GM18505 (cell line): ENCODE measurements around the gene GNB1L.
"Not testable (repeated sequence)": the region's sequence is repeated elsewhere in the genome, so short reads cannot be mapped to it uniquely, and the experiment has no call there.

Source experiments
- ATAC-seq: cut with Tn5 transposase; IDR thresholded peaks from one replicate; pipeline ENCODE4 v1.9.1; 2021; ENCODE audit not compliant: unreplicated experiment
- POLR2A ChIP-seq: IDR thresholded peaks from 4 replicates; pipeline ENCODE4 v1.6.1; 2011; ENCODE audit warnings: borderline replicate concordance; ENCODE audit not compliant: insufficient read depth, insufficient read length; ENCODE audit errors: extremely low read depth

Gene GNB1L

GRCh38 chr22:19884954-19885751 lies 30.5 kb upstream of the GNB1L start:
- no peak for TF ChIP-seq POLR2A
- ATAC-seq, result no peak

GRCh38 chr22:19884161-19884953 lies 29.7 kb upstream of the GNB1L start:
- ATAC-seq, result no peak
- TF ChIP-seq POLR2A, result no peak

GRCh38 chr22:19883446-19883845 lies 28.8 kb upstream of the GNB1L start:
- ATAC-seq, result not testable (repeated sequence)

GRCh38 chr22:19882446-19883381 lies 28.0 kb upstream of the GNB1L start:
- no peak for ATAC-seq
- no peak for TF ChIP-seq POLR2A

- no peak for ATAC-seq
- TF ChIP-seq POLR2A, result no peak
These were observed 26.3 kb upstream of the GNB1L start for GRCh38 chr22:19880786-19881569.

GRCh38 chr22:19879992-19880785 lies 25.5 kb upstream of the GNB1L start:
- ATAC-seq, result no peak
- TF ChIP-seq POLR2A, result no peak

DNA sequence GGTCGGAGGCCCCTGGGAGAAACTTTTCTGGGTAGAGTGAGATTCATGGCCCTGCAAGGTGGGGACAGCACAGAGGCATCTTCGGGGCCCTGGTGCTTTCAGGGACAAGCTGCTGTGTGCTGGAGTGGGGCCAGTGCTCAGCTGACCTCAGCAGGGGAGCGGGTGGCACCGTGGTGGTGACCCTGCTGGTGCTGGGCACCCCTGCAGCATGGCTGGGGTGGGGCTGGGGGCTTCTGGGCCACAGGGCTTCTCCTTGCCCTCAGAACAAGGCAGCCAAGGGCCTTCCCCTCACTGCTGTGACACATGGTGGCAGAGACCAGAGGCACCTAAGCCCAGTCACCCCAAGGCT lies 24.9 kb upstream of the GNB1L start:
- no peak for ATAC-seq

GRCh38 chr22:19879246-19879570 lies 24.5 kb upstream of the GNB1L start:
- TF ChIP-seq POLR2A, result no peak
- ATAC-seq, result no peak

More for the DNA sequence above, 24.9 kb upstream of the GNB1L start:
- no peak for TF ChIP-seq POLR2A

- no peak for ATAC-seq
These were observed 24.0 kb upstream of the GNB1L start for GRCh38 chr22:19878461-19879245.

GRCh38 chr22:19877626-19878339 lies 23.1 kb upstream of the GNB1L start:
- no peak for ATAC-seq
- TF ChIP-seq POLR2A, result no peak

More at GRCh38 chr22:19878461-19879245, 24.0 kb upstream of the GNB1L start:
- no peak for TF ChIP-seq POLR2A
